HG03558 (cell line): ENCODE data around the gene SH3PXD2A.
"Not testable (repeated sequence)": the region's sequence is repeated elsewhere in the genome, so short reads cannot be mapped to it uniquely, and the experiment has no call there.

Experiments
- ATAC-seq: cut with Tn5 transposase; IDR thresholded peaks from one replicate; pipeline ENCODE4 v1.9.1; 2021; ENCODE audit warnings: moderate number of reproducible peaks; ENCODE audit not compliant: unreplicated experiment; ENCODE audit errors: extremely low read depth

SH3PXD2A gene

GRCh38 chr10:103775776-103776175, 79.6 kb downstream of the SH3PXD2A start:
- ATAC-seq, result no peak

GRCh38 chr10:103772846-103773245, 82.5 kb downstream of the SH3PXD2A start:
- ATAC-seq, result not testable (repeated sequence)

- no peak for ATAC-seq
Measured at GRCh38 chr10:103772096-103772845, 83.1 kb downstream of the SH3PXD2A start.

GRCh38 chr10:103770139-103770538, 85.2 kb downstream of the SH3PXD2A start:
- no peak for ATAC-seq

GRCh38 chr10:103769176-103769575, 86.2 kb downstream of the SH3PXD2A start:
- ATAC-seq, result no peak

GRCh38 chr10:103768345-103768744, 87.0 kb downstream of the SH3PXD2A start:
- ATAC-seq, result no peak

- no peak for ATAC-seq
Measured at GRCh38 chr10:103767756-103768155, 87.6 kb downstream of the SH3PXD2A start.

GRCh38 chr10:103766751-103767505, 88.4 kb downstream of the SH3PXD2A start:
- no peak for ATAC-seq

- ATAC-seq, result no peak
Measured at GRCh38 chr10:103765981-103766380, 89.4 kb downstream of the SH3PXD2A start.

GRCh38 chr10:103765168-103765567, 90.2 kb downstream of the SH3PXD2A start:
- ATAC-seq, result no peak

GRCh38 chr10:103764296-103765088, 90.9 kb downstream of the SH3PXD2A start:
- no peak for ATAC-seq

- no peak for ATAC-seq
Measured at GRCh38 chr10:103763374-103764202, 91.8 kb downstream of the SH3PXD2A start.

GRCh38 chr10:103762916-103763315, 92.5 kb downstream of the SH3PXD2A start:
- ATAC-seq, result no peak

- ATAC-seq, result no peak
Measured at GRCh38 chr10:103762162-103762561, 93.2 kb downstream of the SH3PXD2A start.

- ATAC-seq, result no peak
Measured at GRCh38 chr10:103761075-103761920, 94.1 kb downstream of the SH3PXD2A start.

GRCh38 chr10:103760233-103760632, 95.1 kb downstream of the SH3PXD2A start:
- ATAC-seq, result not testable (repeated sequence)

GRCh38 chr10:103759100-103759781, 96.1 kb downstream of the SH3PXD2A start:
- ATAC-seq, result no peak

- no peak for ATAC-seq
Measured at GRCh38 chr10:103758294-103758681, 97.1 kb downstream of the SH3PXD2A start.
